ENCODE results near the gene RBM47.

Gene RBM47

GRCh38 chr4:40395908-40396793, 233.5 kb downstream of the RBM47 start (continued):
- TF ChIP-seq TCF7L2 (IDR thresholded peaks at IDR 0.05; ENCODE audit: borderline replicate concordance, low read depth, low read length) (peak; percentile 36; the same call in 1 of the 2 replicates), ZNF645 (tag by site-specific recombination; IDR thresholded peaks at IDR 0.05) (no peak), ZNF639 (tag by site-specific recombination; IDR thresholded peaks at IDR 0.05) (no peak), ZNF580 (tag by site-specific recombination; IDR thresholded peaks at IDR 0.05) (0 out of 2 replicates have a peak, but pooled peaks have one; percentile 21), WT1 (tag by site-specific recombination; IDR thresholded peaks at IDR 0.05) (no peak; the same call in 1 of the 2 replicates), ZNF624 (tag by site-specific recombination; IDR thresholded peaks at IDR 0.05) (no peak), ZNF211 (tag by site-specific recombination; IDR thresholded peaks at IDR 0.05; ENCODE audit: low read depth) (no peak), ZSCAN4 (tag by site-specific recombination; IDR thresholded peaks at IDR 0.05) (no peak), REPIN1 (tag by site-specific recombination; IDR thresholded peaks at IDR 0.05; ENCODE audit: low read depth) (no peak), ZNF768 (tag by site-specific recombination; IDR thresholded peaks at IDR 0.05) (no peak), ZNF114 (tag by site-specific recombination; IDR thresholded peaks at IDR 0.05) (no peak), ZBTB6 (tag by site-specific recombination; IDR thresholded peaks at IDR 0.05) (no peak), ZNF510 (tag by site-specific recombination; IDR thresholded peaks at IDR 0.05; ENCODE audit: insufficient replicate concordance) (no peak), ZNF560 (tag by site-specific recombination; IDR thresholded peaks at IDR 0.05; ENCODE audit: borderline replicate concordance) (no peak), ZNF830 (tag by site-specific recombination; IDR thresholded peaks at IDR 0.05; ENCODE audit: low read depth) (no peak), ZNF501 (tag by site-specific recombination; IDR thresholded peaks at IDR 0.05) (peak; percentile 50; the same call in 1 of the 2 replicates), ZNF121 (tag by site-specific recombination; IDR thresholded peaks at IDR 0.05) (no peak), SETDB1 (IDR thresholded peaks at IDR 0.05; ENCODE audit: insufficient read length, low read length) (no peak), ZFP41 (tag by site-specific recombination; IDR thresholded peaks at IDR 0.05; ENCODE audit: borderline replicate concordance) (no peak), ZNF513 (tag by site-specific recombination; IDR thresholded peaks at IDR 0.05) (peak; percentile 81), ZNF175 (tag by site-specific recombination; IDR thresholded peaks at IDR 0.05) (no peak), ZNF423 (tag by site-specific recombination; IDR thresholded peaks at IDR 0.05) (no peak), ZNF292 (tag by site-specific recombination; IDR thresholded peaks at IDR 0.05; ENCODE audit: borderline replicate concordance, low read depth) (no peak), YY2 (tag by site-specific recombination; IDR thresholded peaks at IDR 0.05) (no peak), ZNF785 (tag by site-specific recombination; IDR thresholded peaks at IDR 0.05) (no peak), PRDM2 (tag by site-specific recombination; IDR thresholded peaks at IDR 0.05; ENCODE audit: borderline replicate concordance) (no peak)
